DOHH2 (cell line): ENCODE data around the gene CAMKK1.

Experiments used
- EZH2phosphoT487 ChIP-seq: fragments of 200-600 bp; sonication (generic); IDR thresholded peaks from 2 replicates; pipeline ENCODE4 v1.6.1; 2017; ENCODE audit warnings: borderline replicate concordance, mild to moderate bottlenecking, antibody characterized with exemption, low read length, moderate library complexity, mixed read lengths
- TF ChIP-seq, protein P1 (sequence below): fragments of 200-600 bp; sonication (generic); IDR thresholded peaks from one replicate; pipeline ENCODE4 v1.5.1; 2014; ENCODE audit warnings: antibody characterized with exemption, mild to moderate bottlenecking, low read depth, low read length; ENCODE audit not compliant: poor library complexity, severe bottlenecking

DNA sequence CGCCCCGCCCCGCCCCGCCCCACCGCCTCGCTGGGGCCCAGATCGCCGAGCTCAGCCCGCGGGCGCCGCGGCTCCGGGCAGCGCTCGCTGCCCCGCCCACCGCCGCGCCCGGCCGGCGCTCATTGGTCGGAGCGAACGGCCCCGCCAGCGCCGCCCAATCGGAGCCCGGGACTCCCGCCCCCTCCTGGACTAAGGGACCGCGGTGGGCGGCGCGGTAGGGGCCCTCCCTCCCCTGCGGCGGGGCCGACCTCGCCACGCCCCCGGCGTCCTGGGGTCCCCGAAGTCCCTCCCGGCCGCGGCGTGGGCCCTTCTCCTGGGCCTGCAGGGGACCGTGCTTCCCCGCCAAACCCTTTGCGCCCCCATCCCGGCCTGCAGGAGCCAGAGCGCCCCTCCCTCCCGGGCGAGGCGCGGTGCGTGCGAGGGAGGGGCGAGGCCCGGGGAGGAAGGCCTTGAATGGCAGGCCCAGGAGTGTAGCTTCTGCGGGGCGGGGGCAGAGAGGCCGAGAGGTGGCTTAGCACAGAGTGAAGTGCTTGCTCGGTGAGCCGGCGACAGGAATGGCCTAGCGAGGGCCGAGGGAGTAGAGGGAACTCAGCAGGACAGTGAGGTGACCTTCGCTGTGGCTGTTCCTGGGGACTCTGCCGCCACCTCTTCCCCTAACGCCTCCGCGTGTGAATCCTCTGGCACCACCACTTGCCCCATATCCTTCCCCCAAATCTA is at the start of gene CAMKK1:
- TF ChIP-seq, protein P1, sequence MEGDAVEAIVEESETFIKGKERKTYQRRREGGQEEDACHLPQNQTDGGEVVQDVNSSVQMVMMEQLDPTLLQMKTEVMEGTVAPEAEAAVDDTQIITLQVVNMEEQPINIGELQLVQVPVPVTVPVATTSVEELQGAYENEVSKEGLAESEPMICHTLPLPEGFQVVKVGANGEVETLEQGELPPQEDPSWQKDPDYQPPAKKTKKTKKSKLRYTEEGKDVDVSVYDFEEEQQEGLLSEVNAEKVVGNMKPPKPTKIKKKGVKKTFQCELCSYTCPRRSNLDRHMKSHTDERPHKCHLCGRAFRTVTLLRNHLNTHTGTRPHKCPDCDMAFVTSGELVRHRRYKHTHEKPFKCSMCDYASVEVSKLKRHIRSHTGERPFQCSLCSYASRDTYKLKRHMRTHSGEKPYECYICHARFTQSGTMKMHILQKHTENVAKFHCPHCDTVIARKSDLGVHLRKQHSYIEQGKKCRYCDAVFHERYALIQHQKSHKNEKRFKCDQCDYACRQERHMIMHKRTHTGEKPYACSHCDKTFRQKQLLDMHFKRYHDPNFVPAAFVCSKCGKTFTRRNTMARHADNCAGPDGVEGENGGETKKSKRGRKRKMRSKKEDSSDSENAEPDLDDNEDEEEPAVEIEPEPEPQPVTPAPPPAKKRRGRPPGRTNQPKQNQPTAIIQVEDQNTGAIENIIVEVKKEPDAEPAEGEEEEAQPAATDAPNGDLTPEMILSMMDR: no peak
- no peak for TF ChIP-seq EZH2phosphoT487
